HCT116 (cell line): ENCODE measurements around the gene OR10J1.

Experiments
- EZH2 ChIP-seq: fragments of 200-600 bp; sonication (generic); IDR thresholded peaks from 2 replicates; pipeline ENCODE4 v1.6.1; 2017; ENCODE audit warnings: antibody characterized with exemption, mixed run types
- EZH2phosphoT487 ChIP-seq: fragments of 200-600 bp; IDR thresholded peaks from 2 replicates; pipeline ENCODE4 v1.6.1; 2018; ENCODE audit warnings: antibody characterized with exemption, borderline replicate concordance
- JUND ChIP-seq: IDR thresholded peaks from 2 replicates; pipeline ENCODE4 v1.6.1; 2012
- SIN3A ChIP-seq: IDR thresholded peaks from 2 replicates; pipeline ENCODE4 v1.6.1; 2012; ENCODE audit warnings: low read depth
- TCF7L2 ChIP-seq: IDR thresholded peaks from 2 replicates; pipeline ENCODE4 v1.7.0; 2011; ENCODE audit warnings: borderline replicate concordance, inconsistent platforms; ENCODE audit not compliant: insufficient read depth, insufficient read length; ENCODE audit errors: extremely low read depth
- YY1 ChIP-seq: IDR thresholded peaks from 2 replicates; pipeline ENCODE4 v1.6.1; 2011; ENCODE audit warnings: low read length, low read depth, moderate library complexity, mild to moderate bottlenecking; ENCODE audit not compliant: insufficient replicate concordance; ENCODE audit errors: extremely low read depth
- ZFX ChIP-seq: fragments of 450-650 bp; IDR thresholded peaks from 2 replicates; pipeline ENCODE4 v1.6.1; 2017
- TF ChIP-seq, protein P1 (sequence below): IDR thresholded peaks from 2 replicates; pipeline ENCODE4 v1.6.1; 2012
- TF ChIP-seq, protein P2 (sequence below), 3 experiments: fragments of 200-600 bp in 1 of 3; sonication (generic) in 1 of 3; IDR thresholded peaks in 2 of 3; conservative IDR thresholded peaks in 1 of 3; 2 replicates each; pipeline ENCODE4 v1.5.1; 2012 to 2017; ENCODE audit warnings: low read depth in 2 of 3, low read length in 2 of 3, antibody characterized with exemption in 1 of 3, borderline replicate concordance in 1 of 3, control low read depth in 1 of 3, mild to moderate bottlenecking in 1 of 3, mixed read lengths in 1 of 3, mixed run types in 1 of 3, moderate library complexity in 1 of 3; ENCODE audit not compliant: insufficient read depth in 1 of 3

DNA sequence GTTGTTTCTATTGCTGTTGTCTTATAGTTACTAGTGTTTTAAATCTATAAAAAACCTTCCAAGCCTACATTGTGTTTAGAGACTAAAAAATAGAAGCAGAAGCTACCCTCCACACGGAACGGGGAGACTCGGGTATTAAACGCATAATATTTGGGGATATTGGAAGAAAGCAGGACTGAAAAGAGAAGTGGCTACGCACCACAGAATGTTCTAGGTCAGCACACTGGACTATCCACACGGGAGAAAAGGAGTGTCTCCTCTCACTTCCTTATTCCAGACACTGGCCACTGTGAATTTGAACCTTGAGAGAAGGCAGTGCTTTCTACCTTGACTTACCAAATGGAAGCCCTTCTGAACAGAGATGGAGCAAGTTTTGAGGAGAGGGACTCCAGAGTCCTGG lies 8.5 kb upstream of the OR10J1 start:
- TF ChIP-seq, protein P1, sequence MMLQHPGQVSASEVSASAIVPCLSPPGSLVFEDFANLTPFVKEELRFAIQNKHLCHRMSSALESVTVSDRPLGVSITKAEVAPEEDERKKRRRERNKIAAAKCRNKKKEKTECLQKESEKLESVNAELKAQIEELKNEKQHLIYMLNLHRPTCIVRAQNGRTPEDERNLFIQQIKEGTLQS: no peak
- no peak for TF ChIP-seq JUND
- TF ChIP-seq SIN3A: no peak
- TF ChIP-seq TCF7L2: no peak
- TF ChIP-seq YY1: no peak
- TF ChIP-seq EZH2: no peak
- TF ChIP-seq ZFX: no peak
- TF ChIP-seq EZH2phosphoT487: no peak
- TF ChIP-seq, protein P2, sequence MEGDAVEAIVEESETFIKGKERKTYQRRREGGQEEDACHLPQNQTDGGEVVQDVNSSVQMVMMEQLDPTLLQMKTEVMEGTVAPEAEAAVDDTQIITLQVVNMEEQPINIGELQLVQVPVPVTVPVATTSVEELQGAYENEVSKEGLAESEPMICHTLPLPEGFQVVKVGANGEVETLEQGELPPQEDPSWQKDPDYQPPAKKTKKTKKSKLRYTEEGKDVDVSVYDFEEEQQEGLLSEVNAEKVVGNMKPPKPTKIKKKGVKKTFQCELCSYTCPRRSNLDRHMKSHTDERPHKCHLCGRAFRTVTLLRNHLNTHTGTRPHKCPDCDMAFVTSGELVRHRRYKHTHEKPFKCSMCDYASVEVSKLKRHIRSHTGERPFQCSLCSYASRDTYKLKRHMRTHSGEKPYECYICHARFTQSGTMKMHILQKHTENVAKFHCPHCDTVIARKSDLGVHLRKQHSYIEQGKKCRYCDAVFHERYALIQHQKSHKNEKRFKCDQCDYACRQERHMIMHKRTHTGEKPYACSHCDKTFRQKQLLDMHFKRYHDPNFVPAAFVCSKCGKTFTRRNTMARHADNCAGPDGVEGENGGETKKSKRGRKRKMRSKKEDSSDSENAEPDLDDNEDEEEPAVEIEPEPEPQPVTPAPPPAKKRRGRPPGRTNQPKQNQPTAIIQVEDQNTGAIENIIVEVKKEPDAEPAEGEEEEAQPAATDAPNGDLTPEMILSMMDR (IDR thresholded peaks at IDR 0.05 in 2 of 3, conservative IDR thresholded peaks at IDR 0.05 in 1 of 3; ENCODE audit: borderline replicate concordance in 1 of 3, insufficient read depth in 1 of 3, low read depth in 2 of 3, low read length in 2 of 3): no peak
